Nephron progenitor cell (in vitro differentiated cells): ENCODE measurements around the gene IFNA2.
A peak's percentile ranks its signal among the peaks of the same experiment; 100 is the strongest.

Experiments
- DNase-seq: peaks from one replicate; pipeline ENCODE4 v3.0.0; 2021
- H3K27ac Mint-ChIP-seq: 2 replicates; pipeline ENCODE4 v1.8.0; 2021; ENCODE audit warnings: mild to moderate bottlenecking, moderate library complexity, mixed read lengths
- H3K27me3 Mint-ChIP-seq: 2 replicates; pipeline ENCODE4 v1.8.0; 2021; ENCODE audit warnings: mild to moderate bottlenecking, low read depth, mixed read lengths; ENCODE audit not compliant: poor library complexity
- H3K36me3 Mint-ChIP-seq: 2 replicates; pipeline ENCODE4 v1.8.0; 2021; ENCODE audit warnings: low read depth, mixed read lengths
- H3K4me1 Mint-ChIP-seq: 2 replicates; pipeline ENCODE4 v1.8.0; 2021; ENCODE audit warnings: mixed read lengths
- H3K4me3 Mint-ChIP-seq: 2 replicates; pipeline ENCODE4 v1.8.0; 2021; ENCODE audit warnings: mild to moderate bottlenecking, moderate library complexity, mixed read lengths
- H3K9me3 Mint-ChIP-seq: 2 replicates; pipeline ENCODE4 v1.8.0; 2021; ENCODE audit warnings: mild to moderate bottlenecking, moderate library complexity, mixed read lengths
- TF ChIP-seq, protein P1 (sequence below): fragments of 200-600 bp; sonication (generic); IDR thresholded peaks from 2 replicates; pipeline ENCODE4 v1.5.0; 2021; ENCODE audit warnings: antibody characterized with exemption

Gene IFNA2

DNA sequence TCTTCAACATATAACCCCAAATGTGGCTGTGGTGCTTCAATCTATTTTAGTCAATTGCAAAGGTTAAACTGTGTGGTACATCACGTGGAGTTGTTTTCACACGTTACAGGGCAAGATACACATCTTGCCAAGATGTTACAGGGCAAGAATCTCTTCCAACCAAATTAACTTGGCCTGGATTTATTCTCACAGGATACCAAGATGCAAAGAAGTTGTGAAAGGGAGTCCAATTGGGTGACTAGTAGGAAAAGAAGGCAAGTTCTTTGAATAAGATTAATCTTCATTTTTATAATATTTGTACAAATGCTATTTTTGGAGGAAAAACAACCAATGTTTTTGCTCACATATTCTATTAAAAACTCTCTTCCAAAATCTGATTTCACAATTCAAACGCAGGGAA, 18.9 kb upstream of the IFNA2 start:
- no peak for DNase-seq
- Mint-ChIP-seq H3K4me3 (no peak overlapping the region), H3K27me3 (peaks cover 44% of the 10 kb centered on the region), H3K4me1 (peaks cover 17% of the 10 kb centered on the region), H3K9me3 (peaks cover 4% of the 10 kb centered on the region), H3K36me3 (no peaks in the 10 kb centered on the region), H3K27ac (no peak overlapping the region)
- TF ChIP-seq, protein P1, sequence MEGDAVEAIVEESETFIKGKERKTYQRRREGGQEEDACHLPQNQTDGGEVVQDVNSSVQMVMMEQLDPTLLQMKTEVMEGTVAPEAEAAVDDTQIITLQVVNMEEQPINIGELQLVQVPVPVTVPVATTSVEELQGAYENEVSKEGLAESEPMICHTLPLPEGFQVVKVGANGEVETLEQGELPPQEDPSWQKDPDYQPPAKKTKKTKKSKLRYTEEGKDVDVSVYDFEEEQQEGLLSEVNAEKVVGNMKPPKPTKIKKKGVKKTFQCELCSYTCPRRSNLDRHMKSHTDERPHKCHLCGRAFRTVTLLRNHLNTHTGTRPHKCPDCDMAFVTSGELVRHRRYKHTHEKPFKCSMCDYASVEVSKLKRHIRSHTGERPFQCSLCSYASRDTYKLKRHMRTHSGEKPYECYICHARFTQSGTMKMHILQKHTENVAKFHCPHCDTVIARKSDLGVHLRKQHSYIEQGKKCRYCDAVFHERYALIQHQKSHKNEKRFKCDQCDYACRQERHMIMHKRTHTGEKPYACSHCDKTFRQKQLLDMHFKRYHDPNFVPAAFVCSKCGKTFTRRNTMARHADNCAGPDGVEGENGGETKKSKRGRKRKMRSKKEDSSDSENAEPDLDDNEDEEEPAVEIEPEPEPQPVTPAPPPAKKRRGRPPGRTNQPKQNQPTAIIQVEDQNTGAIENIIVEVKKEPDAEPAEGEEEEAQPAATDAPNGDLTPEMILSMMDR, result no peak

DNA sequence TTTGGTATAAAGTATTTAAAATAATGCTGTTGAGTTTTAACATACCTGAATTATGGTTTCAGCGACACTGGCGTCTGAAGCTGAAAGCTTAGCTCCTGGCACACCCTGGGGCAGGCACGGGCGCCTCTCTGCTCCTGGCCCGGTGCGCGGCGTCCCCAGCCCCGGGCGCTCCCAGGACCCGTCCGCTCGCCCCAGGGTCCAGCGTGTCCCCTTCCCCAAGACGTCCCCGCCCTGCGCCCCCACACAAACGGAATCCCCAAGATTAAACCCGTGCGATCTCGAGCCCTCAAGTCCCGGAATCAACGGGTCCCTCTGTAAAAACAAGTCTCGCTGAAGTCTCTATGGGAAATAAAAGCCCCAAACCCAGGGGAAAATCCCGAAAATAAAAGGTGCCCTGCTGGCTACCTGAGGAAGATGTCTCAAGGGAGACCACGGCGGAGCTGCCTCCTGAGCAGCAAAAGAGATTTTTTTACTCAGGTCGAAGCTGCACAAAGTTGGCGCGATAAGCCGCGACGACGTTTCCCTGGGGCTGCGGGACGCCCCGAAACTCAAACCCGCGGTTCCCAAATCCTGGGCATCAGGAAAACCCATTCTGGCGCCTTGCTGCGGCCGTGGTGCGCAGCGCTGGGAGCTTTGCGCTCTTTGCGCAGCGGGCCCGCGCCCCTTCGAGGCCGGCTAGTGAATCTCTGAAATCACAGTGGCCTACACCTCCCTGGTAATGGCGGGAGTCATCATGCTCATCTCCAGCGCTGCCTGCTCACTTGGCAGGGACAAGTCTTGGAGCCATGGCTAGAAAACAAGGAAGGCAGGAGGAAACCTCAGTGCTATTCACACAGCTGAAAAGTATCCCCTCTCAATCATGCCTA, 17.4 kb upstream of the IFNA2 start:
- DNase-seq, result peak; percentile 59
- Mint-ChIP-seq H3K36me3 (no peaks in the 10 kb centered on the region), H3K27ac (no peak overlapping the region), H3K4me3 (peak overlapping the region; percentile 91), H3K27me3 (peaks cover 51% of the 10 kb centered on the region), H3K9me3 (peaks cover 4% of the 10 kb centered on the region), H3K4me1 (peaks cover 17% of the 10 kb centered on the region)
- TF ChIP-seq, protein P1, result peak; percentile 7

DNA sequence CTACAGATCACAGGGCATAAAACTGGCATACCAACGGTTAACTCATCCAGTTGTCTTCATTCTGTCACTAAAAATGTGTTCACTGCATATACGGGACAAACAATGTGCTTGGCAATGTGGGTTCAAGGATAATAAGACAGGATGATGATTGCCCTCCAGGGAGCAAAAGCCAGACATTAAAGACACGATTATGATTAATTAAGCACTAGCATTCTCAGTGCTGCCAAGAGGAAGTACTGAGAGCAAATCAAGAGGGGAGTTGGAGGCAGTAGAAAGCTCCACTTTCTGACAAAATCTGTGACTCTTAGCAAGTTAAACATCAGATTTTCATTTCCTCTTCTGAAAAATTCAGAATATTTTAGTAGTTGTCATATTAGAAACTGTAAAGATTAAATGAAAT, 14.8 kb upstream of the IFNA2 start:
- Mint-ChIP-seq H3K27me3 (peaks cover 69% of the 10 kb centered on the region), H3K9me3 (peaks cover 4% of the 10 kb centered on the region), H3K36me3 (no peaks in the 10 kb centered on the region), H3K27ac (no peak overlapping the region), H3K4me3 (no peak overlapping the region), H3K4me1 (peaks cover 22% of the 10 kb centered on the region)
- DNase-seq, result no peak
- TF ChIP-seq, protein P1, result no peak

DNA sequence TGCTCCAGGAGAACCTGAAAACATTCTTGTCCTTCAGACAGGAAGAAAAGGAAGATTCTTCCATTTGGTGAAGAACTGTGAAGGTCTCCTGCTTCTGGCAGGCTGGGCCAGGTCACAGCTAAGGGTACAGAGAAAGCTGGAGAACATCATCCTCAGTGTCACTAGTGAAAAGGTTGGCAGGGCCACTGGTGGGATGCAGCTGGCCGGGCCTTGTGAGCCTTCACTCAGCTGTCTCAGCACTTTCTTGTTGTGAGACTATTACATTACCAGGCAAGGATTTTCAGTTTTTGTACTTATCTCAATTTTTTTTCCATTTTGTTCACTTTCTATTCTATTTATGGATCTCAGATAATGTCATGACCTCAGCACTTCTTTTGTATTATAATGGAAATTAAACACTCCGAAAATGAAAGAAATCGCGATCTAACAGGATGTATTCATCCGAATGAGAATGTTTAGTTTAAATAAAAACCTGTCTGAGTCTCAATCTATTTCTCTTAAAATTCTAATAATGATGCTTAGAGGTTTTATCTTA, 13.8 kb upstream of the IFNA2 start:
- Mint-ChIP-seq H3K36me3 (no peaks in the 10 kb centered on the region), H3K27me3 (peaks cover 71% of the 10 kb centered on the region), H3K4me1 (peaks cover 22% of the 10 kb centered on the region), H3K9me3 (peaks cover 4% of the 10 kb centered on the region), H3K4me3 (no peak overlapping the region), H3K27ac (no peak overlapping the region)
- TF ChIP-seq, protein P1, result no peak
- no peak for DNase-seq

DNA sequence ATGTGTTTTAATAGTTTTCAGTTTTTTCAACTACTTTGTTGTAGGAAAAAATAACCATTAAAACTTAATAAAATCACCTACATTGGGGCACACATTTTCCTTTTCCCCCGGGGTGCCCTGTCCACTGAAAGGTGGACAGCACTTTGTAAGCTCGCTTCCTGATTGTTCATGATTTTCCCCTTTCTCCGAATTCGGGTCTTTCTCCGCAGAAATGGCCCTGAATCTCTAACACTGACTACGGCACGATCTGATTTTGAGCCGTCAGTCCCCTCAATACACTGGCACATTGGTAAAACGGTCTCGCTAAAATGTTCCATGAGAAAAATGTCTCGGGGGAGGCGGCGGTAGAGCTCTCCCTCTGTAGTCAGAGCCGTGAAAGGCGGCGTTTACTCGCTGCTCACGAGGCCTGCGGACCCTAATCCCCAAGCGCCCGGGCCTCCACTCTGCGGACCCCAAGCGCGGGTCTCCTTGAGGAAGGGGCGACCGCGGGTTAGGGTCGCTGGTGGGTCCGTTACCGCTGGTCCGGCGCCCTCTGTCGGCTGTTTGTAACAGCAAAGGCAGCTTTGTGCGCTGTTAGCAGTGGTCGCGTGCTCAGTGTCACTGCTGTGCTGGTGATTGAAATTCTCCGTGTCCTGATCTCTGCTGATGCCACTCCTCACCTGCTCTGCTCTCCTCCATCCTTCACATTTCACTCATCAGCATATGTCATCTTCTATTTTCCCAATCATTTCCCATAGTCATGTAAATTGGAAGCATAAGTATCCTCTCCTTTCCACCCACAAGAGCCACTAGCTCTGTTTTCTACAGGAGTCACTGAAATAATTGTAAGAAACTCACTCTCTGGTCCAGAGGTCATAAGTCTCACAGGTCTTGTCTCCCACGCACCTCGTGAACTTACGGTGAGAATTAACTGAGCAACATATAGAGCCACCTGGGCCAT, 10.8 kb upstream of the IFNA2 start:
- Mint-ChIP-seq H3K4me3 (peak overlapping the region; percentile 81), H3K27ac (no peak overlapping the region), H3K27me3 (peaks cover 52% of the 10 kb centered on the region), H3K4me1 (peaks cover 9% of the 10 kb centered on the region), H3K9me3 (peaks cover 4% of the 10 kb centered on the region), H3K36me3 (no peaks in the 10 kb centered on the region)
- TF ChIP-seq, protein P1, result peak; percentile 84
- DNase-seq, result peak; percentile 91
